GM23338 (cell line): Measurements from ENCODE around the gene SLC25A41. TPM values are rescaled to one million over a fixed set of nuclear protein-coding genes. Genes with fewer than 3 reads are reported as not detected.

Experiments used
- ATAC-seq: fragments of 200-7000 bp; cut with Tn5 transposase; 3 replicates; pipeline ENCODE4 v1.9.1; 2020
- DNase-seq: peaks from one replicate; pipeline ENCODE4 v3.0.0-alpha.2; 2015; ENCODE audit warnings: low spot score
- H2AFZ ChIP-seq: fragments of 200-600 bp; sonication (generic); 2 replicates; pipeline ENCODE4 v1.8.0; 2016; ENCODE audit warnings: antibody characterized with exemption, mild to moderate bottlenecking, moderate library complexity
- H3F3A ChIP-seq: fragments of 200-600 bp; sonication (generic); replicated peaks from 2 replicates; pipeline ENCODE4 v1.8.0; 2017; ENCODE audit warnings: antibody characterized with exemption, mixed run types, low read depth
- H3K27ac ChIP-seq: fragments of 200-600 bp; sonication (generic); 2 replicates; pipeline ENCODE4 v1.6.1; 2016; ENCODE audit warnings: low read depth
- H3K27me3 ChIP-seq: fragments of 200-600 bp; sonication (generic); 2 replicates; pipeline ENCODE4 v1.8.0; 2016; ENCODE audit warnings: mild to moderate bottlenecking, mixed run types, moderate library complexity; ENCODE audit not compliant: insufficient read depth
- H3K36me3 ChIP-seq: fragments of 200-600 bp; sonication (generic); 2 replicates; pipeline ENCODE4 v1.8.0; 2016; ENCODE audit warnings: mild to moderate bottlenecking; ENCODE audit not compliant: insufficient read depth
- H3K4me1 ChIP-seq: fragments of 200-600 bp; sonication (generic); 2 replicates; pipeline ENCODE4 v1.8.0; 2016; ENCODE audit warnings: mild to moderate bottlenecking, moderate library complexity; ENCODE audit not compliant: insufficient read depth
- H3K4me2 ChIP-seq: fragments of 200-600 bp; sonication (generic); 2 replicates; pipeline ENCODE4 v1.7.1; 2017; ENCODE audit warnings: mixed run types
- H3K4me3 ChIP-seq: fragments of 200-600 bp; sonication (generic); 2 replicates; pipeline ENCODE4 v1.6.1; 2016; ENCODE audit warnings: mixed run types
- H3K79me2 ChIP-seq: fragments of 200-600 bp; sonication (generic); replicated peaks from 2 replicates; pipeline ENCODE4 v1.8.0; 2017; ENCODE audit warnings: mild to moderate bottlenecking; ENCODE audit not compliant: insufficient read depth
- H3K9me2 ChIP-seq: fragments of 200-600 bp; sonication (generic); 2 replicates; pipeline ENCODE4 v1.8.0; 2017; ENCODE audit not compliant: insufficient read depth
- H4K20me1 ChIP-seq: fragments of 200-600 bp; sonication (generic); replicated peaks from 2 replicates; pipeline ENCODE4 v1.8.0; 2017; ENCODE audit warnings: mild to moderate bottlenecking; ENCODE audit not compliant: insufficient read depth
- H3K27ac Mint-ChIP-seq: 2 replicates; pipeline ENCODE4 v1.8.0; 2020; ENCODE audit warnings: inconsistent platforms, mild to moderate bottlenecking, moderate library complexity, mixed read lengths
- H3K27me3 Mint-ChIP-seq: 3 replicates; pipeline ENCODE4 v1.8.0; 2022; ENCODE audit warnings: low read depth, mild to moderate bottlenecking, moderate library complexity, mixed read lengths, inconsistent platforms; ENCODE audit not compliant: insufficient read depth, poor library complexity
- H3K36me3 Mint-ChIP-seq: 3 replicates; pipeline ENCODE4 v1.8.0; 2021; ENCODE audit warnings: low read depth, mild to moderate bottlenecking, inconsistent platforms, moderate library complexity, mixed read lengths
- H3K4me1 Mint-ChIP-seq: 3 replicates; pipeline ENCODE4 v1.8.0; 2020; ENCODE audit warnings: mild to moderate bottlenecking, inconsistent platforms, mixed read lengths
- H3K4me3 Mint-ChIP-seq: 3 replicates; pipeline ENCODE4 v1.8.0; 2021; ENCODE audit warnings: moderate library complexity, mild to moderate bottlenecking, inconsistent platforms, mixed read lengths
- H3K9me3 Mint-ChIP-seq: 3 replicates; pipeline ENCODE4 v1.8.0; 2020; ENCODE audit warnings: moderate library complexity, mild to moderate bottlenecking, inconsistent platforms, mixed read lengths
- EZH2phosphoT487 ChIP-seq: fragments of 200-600 bp; sonication (generic); IDR thresholded peaks from one replicate; pipeline ENCODE4 v1.8.1; 2018; ENCODE audit warnings: antibody characterized with exemption; ENCODE audit not compliant: unreplicated experiment
- NANOG ChIP-seq: IDR thresholded peaks from 2 replicates; pipeline ENCODE4 v1.6.1; 2016; ENCODE audit warnings: antibody characterized with exemption, borderline replicate concordance
- ZNF331 ChIP-seq: fragments of 250-450 bp; sonication (Bioruptor Pico); IDR thresholded peaks from 2 replicates; pipeline ENCODE4 v1.5.0; 2020; ENCODE audit warnings: low read depth, mild to moderate bottlenecking, moderate library complexity
- polyA plus RNA-seq: library from polyadenylated mRNA; unstranded; fragments of >200 nt; fragmentation: Nextera tagmentation; extraction: Ambion mirVana; gene quantifications from 2 replicates; pipeline ENCODE4 v1.2.1, GENCODE V29; 2016
- total RNA-seq: library from RNA; depleted of rRNA; stranded (reverse); fragments of >200 nt; shearing (Covaris generic); gene quantifications from 2 replicates; pipeline ENCODE4 v1.2.3, GENCODE V29; 2014
- TF ChIP-seq, protein P1 (sequence below): fragments of 250-450 bp; sonication (Bioruptor Pico); IDR thresholded peaks from 2 replicates; pipeline ENCODE4 v1.5.0; 2020; ENCODE audit warnings: mild to moderate bottlenecking, moderate library complexity

Gene SLC25A41
- total and polyA plus RNA-seq, 2 experiments from 2014 or later, result 0.24 to 0.35 TPM

DNA sequence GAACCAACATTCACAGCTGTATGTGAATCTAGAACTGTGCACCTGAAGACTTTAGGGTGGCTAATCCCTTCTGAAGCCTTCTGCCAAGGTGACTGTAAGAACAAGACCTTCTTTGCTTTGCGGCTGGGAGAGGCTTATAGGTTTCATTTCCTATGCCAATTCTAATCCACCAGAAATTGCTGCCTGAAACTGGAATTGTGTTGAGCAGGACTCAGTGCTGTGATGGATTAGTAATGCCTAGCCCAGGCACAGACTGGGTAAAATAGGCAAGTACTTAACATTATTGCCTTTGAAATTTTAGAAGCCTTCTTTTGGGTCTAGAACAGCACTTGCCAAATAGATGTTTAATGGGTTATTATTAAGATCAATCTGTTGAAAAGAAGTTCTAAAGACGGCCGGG, 14.5 kb upstream of the SLC25A41 start (continued):
- TF ChIP-seq, protein P1, sequence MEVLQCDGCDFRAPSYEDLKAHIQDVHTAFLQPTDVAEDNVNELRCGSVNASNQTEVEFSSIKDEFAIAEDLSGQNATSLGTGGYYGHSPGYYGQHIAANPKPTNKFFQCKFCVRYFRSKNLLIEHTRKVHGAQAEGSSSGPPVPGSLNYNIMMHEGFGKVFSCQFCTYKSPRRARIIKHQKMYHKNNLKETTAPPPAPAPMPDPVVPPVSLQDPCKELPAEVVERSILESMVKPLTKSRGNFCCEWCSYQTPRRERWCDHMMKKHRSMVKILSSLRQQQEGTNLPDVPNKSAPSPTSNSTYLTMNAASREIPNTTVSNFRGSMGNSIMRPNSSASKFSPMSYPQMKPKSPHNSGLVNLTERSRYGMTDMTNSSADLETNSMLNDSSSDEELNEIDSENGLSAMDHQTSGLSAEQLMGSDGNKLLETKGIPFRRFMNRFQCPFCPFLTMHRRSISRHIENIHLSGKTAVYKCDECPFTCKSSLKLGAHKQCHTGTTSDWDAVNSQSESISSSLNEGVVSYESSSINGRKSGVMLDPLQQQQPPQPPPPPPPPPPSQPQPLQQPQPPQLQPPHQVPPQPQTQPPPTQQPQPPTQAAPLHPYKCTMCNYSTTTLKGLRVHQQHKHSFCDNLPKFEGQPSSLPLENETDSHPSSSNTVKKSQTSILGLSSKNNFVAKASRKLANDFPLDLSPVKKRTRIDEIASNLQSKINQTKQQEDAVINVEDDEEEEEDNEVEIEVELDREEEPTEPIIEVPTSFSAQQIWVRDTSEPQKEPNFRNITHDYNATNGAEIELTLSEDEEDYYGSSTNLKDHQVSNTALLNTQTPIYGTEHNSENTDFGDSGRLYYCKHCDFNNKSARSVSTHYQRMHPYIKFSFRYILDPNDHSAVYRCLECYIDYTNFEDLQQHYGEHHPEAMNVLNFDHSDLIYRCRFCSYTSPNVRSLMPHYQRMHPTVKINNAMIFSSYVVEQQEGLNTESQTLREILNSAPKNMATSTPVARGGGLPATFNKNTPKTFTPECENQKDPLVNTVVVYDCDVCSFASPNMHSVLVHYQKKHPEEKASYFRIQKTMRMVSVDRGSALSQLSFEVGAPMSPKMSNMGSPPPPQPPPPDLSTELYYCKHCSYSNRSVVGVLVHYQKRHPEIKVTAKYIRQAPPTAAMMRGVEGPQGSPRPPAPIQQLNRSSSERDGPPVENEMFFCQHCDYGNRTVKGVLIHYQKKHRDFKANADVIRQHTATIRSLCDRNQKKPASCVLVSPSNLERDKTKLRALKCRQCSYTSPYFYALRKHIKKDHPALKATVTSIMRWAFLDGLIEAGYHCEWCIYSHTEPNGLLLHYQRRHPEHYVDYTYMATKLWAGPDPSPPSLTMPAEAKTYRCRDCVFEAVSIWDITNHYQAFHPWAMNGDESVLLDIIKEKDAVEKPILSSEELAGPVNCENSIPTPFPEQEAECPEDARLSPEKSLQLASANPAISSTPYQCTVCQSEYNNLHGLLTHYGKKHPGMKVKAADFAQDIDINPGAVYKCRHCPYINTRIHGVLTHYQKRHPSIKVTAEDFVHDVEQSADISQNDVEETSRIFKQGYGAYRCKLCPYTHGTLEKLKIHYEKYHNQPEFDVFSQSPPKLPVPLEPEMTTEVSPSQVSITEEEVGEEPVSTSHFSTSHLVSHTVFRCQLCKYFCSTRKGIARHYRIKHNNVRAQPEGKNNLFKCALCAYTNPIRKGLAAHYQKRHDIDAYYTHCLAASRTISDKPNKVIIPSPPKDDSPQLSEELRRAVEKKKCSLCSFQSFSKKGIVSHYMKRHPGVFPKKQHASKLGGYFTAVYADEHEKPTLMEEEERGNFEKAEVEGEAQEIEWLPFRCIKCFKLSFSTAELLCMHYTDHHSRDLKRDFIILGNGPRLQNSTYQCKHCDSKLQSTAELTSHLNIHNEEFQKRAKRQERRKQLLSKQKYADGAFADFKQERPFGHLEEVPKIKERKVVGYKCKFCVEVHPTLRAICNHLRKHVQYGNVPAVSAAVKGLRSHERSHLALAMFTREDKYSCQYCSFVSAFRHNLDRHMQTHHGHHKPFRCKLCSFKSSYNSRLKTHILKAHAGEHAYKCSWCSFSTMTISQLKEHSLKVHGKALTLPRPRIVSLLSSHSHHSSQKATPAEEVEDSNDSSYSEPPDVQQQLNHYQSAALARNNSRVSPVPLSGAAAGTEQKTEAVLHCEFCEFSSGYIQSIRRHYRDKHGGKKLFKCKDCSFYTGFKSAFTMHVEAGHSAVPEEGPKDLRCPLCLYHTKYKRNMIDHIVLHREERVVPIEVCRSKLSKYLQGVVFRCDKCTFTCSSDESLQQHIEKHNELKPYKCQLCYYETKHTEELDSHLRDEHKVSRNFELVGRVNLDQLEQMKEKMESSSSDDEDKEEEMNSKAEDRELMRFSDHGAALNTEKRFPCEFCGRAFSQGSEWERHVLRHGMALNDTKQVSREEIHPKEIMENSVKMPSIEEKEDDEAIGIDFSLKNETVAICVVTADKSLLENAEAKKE (CRISPR knock-in tag), result no peak
- no peak for TF ChIP-seq ZNF331 (CRISPR knock-in tag)

- Histone ChIP-seq H3K4me1 (no peaks in the 10 kb centered on the region), H3K79me2 (no peaks in the 10 kb centered on the region), H2AFZ (no peak overlapping the region), H3K27me3 (no peaks in the 10 kb centered on the region), H3K4me3 (no peak overlapping the region), H3F3A (no peaks in the 10 kb centered on the region), H4K20me1 (no peaks in the 10 kb centered on the region; the same call in 1 of the 2 replicates), H3K36me3 (no peaks in the 10 kb centered on the region), H3K4me2 (no peak overlapping the region), H3K27ac (no peak overlapping the region), H3K9me2 (no peaks in the 10 kb centered on the region)
- no peak for DNase-seq
- Mint-ChIP-seq H3K4me1 (no peaks in the 10 kb centered on the region), H3K36me3 (peaks cover 15% of the 10 kb centered on the region), H3K27ac (no peak overlapping the region), H3K27me3 (peaks cover 4% of the 10 kb centered on the region), H3K4me3 (no peak overlapping the region), H3K9me3 (peaks cover 2% of the 10 kb centered on the region; the same call in 1 of the 3 replicates)
- TF ChIP-seq, protein P1 (CRISPR knock-in tag), result no peak
- TF ChIP-seq NANOG, result no peak
- TF ChIP-seq EZH2phosphoT487, result no peak
- ATAC-seq, result no peak
Measured at GRCh38 chr19:6446452-6446851, 12.9 kb upstream of the SLC25A41 start.
